H9 (cell line): ENCODE measurements around the gene PCDH17. TPM values are rescaled to one million over a fixed set of nuclear protein-coding genes. Genes with fewer than 3 reads are reported as not detected.

Source experiments
- DNase-seq: peaks from one replicate; pipeline ENCODE4 v3.0.0-alpha.2; 2017
- H2AFZ ChIP-seq: one replicate; pipeline ENCODE4 v1.6.1; 2013; ENCODE audit warnings: mild to moderate bottlenecking, low read length, control low read depth, moderate library complexity
- H2AK5ac ChIP-seq: 2 replicates; pipeline ENCODE4 v1.6.1; 2013; ENCODE audit warnings: low read length, control low read depth, mixed read lengths; ENCODE audit not compliant: insufficient read length
- H2BK120ac ChIP-seq: one replicate; pipeline ENCODE4 v1.6.1; 2013; ENCODE audit warnings: low read depth, mild to moderate bottlenecking, low read length, control low read depth, inconsistent platforms; ENCODE audit not compliant: poor library complexity, severe bottlenecking
- H2BK12ac ChIP-seq: 2 replicates; pipeline ENCODE4 v1.6.1; 2013; ENCODE audit warnings: low read length, control low read depth, mixed read lengths, low read depth; ENCODE audit not compliant: insufficient read length
- H2BK15ac ChIP-seq: 2 replicates; pipeline ENCODE4 v1.6.1; 2013; ENCODE audit warnings: low read depth, low read length, control low read depth
- H2BK20ac ChIP-seq: one replicate; pipeline ENCODE4 v1.6.1; 2013; ENCODE audit warnings: low read depth, mild to moderate bottlenecking, low read length, control low read depth, inconsistent platforms; ENCODE audit not compliant: poor library complexity, severe bottlenecking
- H2BK5ac ChIP-seq: 2 replicates; pipeline ENCODE4 v1.6.1; 2013; ENCODE audit warnings: low read length, control low read depth, mixed read lengths; ENCODE audit not compliant: insufficient read length
- H3K14ac ChIP-seq: 2 replicates; pipeline ENCODE4 v1.6.1; 2013; ENCODE audit warnings: low read length, control low read depth; ENCODE audit not compliant: insufficient read depth
- H3K18ac ChIP-seq: 2 replicates; pipeline ENCODE4 v1.6.1; 2013; ENCODE audit warnings: low read depth, mild to moderate bottlenecking, mixed read lengths, low read length, control low read depth; ENCODE audit not compliant: insufficient read length
- H3K23ac ChIP-seq: 2 replicates; pipeline ENCODE4 v1.6.1; 2013; ENCODE audit warnings: low read length, control low read depth, mixed read lengths, low read depth; ENCODE audit not compliant: insufficient read length
- H3K23me2 ChIP-seq: 2 replicates; pipeline ENCODE4 v1.6.1; 2013; ENCODE audit warnings: low read depth, mild to moderate bottlenecking, mixed read lengths, low read length, control low read depth; ENCODE audit not compliant: insufficient read length, poor library complexity, severe bottlenecking
- H3K27ac ChIP-seq: 2 replicates; pipeline ENCODE4 v1.5.1; 2013; ENCODE audit warnings: low read length, control low read depth, mixed read lengths, low read depth; ENCODE audit not compliant: insufficient read length
- H3K27me3 ChIP-seq: 2 replicates; pipeline ENCODE4 v1.6.1; 2013; ENCODE audit warnings: low read length, control low read depth, inconsistent platforms; ENCODE audit not compliant: insufficient read depth
- H3K4ac ChIP-seq: 2 replicates; pipeline ENCODE4 v1.6.1; 2013; ENCODE audit warnings: low read depth, mild to moderate bottlenecking, control low read depth, inconsistent platforms, low read length, moderate library complexity
- H3K4me1 ChIP-seq: 2 replicates; pipeline ENCODE4 v1.6.1; 2013; ENCODE audit warnings: low read length, control low read depth, inconsistent platforms; ENCODE audit not compliant: insufficient read depth
- H3K4me2 ChIP-seq: 2 replicates; pipeline ENCODE4 v1.6.1; 2013; ENCODE audit warnings: low read length, control low read depth, mixed read lengths; ENCODE audit not compliant: insufficient read length, insufficient read depth
- H3K56ac ChIP-seq: 2 replicates; pipeline ENCODE4 v1.6.1; 2013; ENCODE audit warnings: low read depth, mild to moderate bottlenecking, mixed read lengths, low read length, control low read depth; ENCODE audit not compliant: insufficient read length
- H3K79me1 ChIP-seq: 2 replicates; pipeline ENCODE4 v1.6.1; 2013; ENCODE audit warnings: low read depth, mild to moderate bottlenecking, moderate library complexity, low read length, control low read depth, inconsistent platforms; ENCODE audit not compliant: insufficient read depth, poor library complexity, severe bottlenecking
- H3K79me2 ChIP-seq: 2 replicates; pipeline ENCODE4 v1.6.1; 2013; ENCODE audit warnings: low read length, control low read depth, inconsistent platforms; ENCODE audit not compliant: insufficient read depth
- H3K9ac ChIP-seq: 2 replicates; pipeline ENCODE4 v1.6.1; 2013; ENCODE audit warnings: low read length, control low read depth, mixed read lengths; ENCODE audit not compliant: insufficient read length; ENCODE audit errors: extremely low read depth
- H3K9me3 ChIP-seq: one replicate; pipeline ENCODE4 v1.6.1; 2013; ENCODE audit warnings: low read depth, low read length, inconsistent platforms; ENCODE audit not compliant: control insufficient read depth
- H3T11ph ChIP-seq: one replicate; pipeline ENCODE4 v1.6.1; 2013; ENCODE audit warnings: mild to moderate bottlenecking, low read length, control low read depth, inconsistent platforms
- H4K20me1 ChIP-seq: one replicate; pipeline ENCODE4 v1.6.1; 2013; ENCODE audit not compliant: control insufficient read depth, insufficient read length, insufficient read depth
- H4K5ac ChIP-seq: 2 replicates; pipeline ENCODE4 v1.6.1; 2013; ENCODE audit warnings: low read depth, mild to moderate bottlenecking, mixed read lengths, low read length, control low read depth; ENCODE audit not compliant: insufficient read length
- H4K8ac ChIP-seq: replicated peaks from 2 replicates; pipeline ENCODE4 v1.6.1; 2013; ENCODE audit warnings: low read length, control low read depth, mixed read lengths, low read depth; ENCODE audit not compliant: insufficient read length
- H4K91ac ChIP-seq: 2 replicates; pipeline ENCODE4 v1.6.1; 2013; ENCODE audit warnings: low read depth, mild to moderate bottlenecking, moderate library complexity, mixed read lengths, low read length, control low read depth; ENCODE audit not compliant: insufficient read length
- H3K27ac Mint-ChIP-seq, 3 experiments: 2 replicates in 2 of 3; 3 replicates in 1 of 3; pipeline ENCODE4 v1.8.0; 2020 to 2021; ENCODE audit warnings: mixed read lengths in 3 of 3, mild to moderate bottlenecking in 1 of 3, moderate library complexity in 1 of 3
- H3K27me3 Mint-ChIP-seq: 2 replicates; pipeline ENCODE4 v1.8.0; 2021; ENCODE audit warnings: low read depth, mild to moderate bottlenecking, moderate library complexity, mixed read lengths
- H3K36me3 Mint-ChIP-seq, 3 experiments: 2 replicates in 2 of 3; 3 replicates in 1 of 3; pipeline ENCODE4 v1.8.0; 2020 to 2021; ENCODE audit warnings: low read depth in 3 of 3, mixed read lengths in 3 of 3; ENCODE audit not compliant: insufficient read depth in 1 of 3
- H3K4me1 Mint-ChIP-seq, 2 experiments: 2 replicates each; pipeline ENCODE4 v1.8.0; 2020; ENCODE audit warnings: mixed read lengths in 2 of 2
- H3K4me3 Mint-ChIP-seq, 2 experiments: 2 replicates in 1 of 2; 3 replicates in 1 of 2; pipeline ENCODE4 v1.8.0; 2020 to 2021; ENCODE audit warnings: mild to moderate bottlenecking in 2 of 2, mixed read lengths in 2 of 2, moderate library complexity in 1 of 2
- H3K9me3 Mint-ChIP-seq, 2 experiments: 2 replicates in 1 of 2; 3 replicates in 1 of 2; pipeline ENCODE4 v1.8.0; 2020; ENCODE audit warnings: mild to moderate bottlenecking in 2 of 2, mixed read lengths in 2 of 2, moderate library complexity in 1 of 2
- WGBS: extraction: QIAGEN DNeasy Blood & Tissue Kit; methylation state at CpG from one replicate; pipeline ENCODE4 v1.1.7; 2013; ENCODE audit warnings: missing lambda C conversion rate, low lambda C conversion rate, mixed read lengths; ENCODE audit not compliant: insufficient read length; ENCODE audit errors: extremely low coverage; 5-methylcytosine and 5-hydroxymethylcytosine counted together
- total RNA-seq: library from RNA; stranded (reverse); gene quantifications from 2 replicates; pipeline ENCODE4 v1.2.1, GENCODE V29; 2021
- TF ChIP-seq, protein P1 (sequence below): fragments of 200-600 bp; sonication (generic); conservative IDR thresholded peaks from 3 replicates; pipeline ENCODE4 v1.8.0; 2021; ENCODE audit warnings: antibody characterized with exemption, mild to moderate bottlenecking

Gene PCDH17
- total RNA-seq, 1 experiment from 2014 or later: 0.52 TPM

DNA sequence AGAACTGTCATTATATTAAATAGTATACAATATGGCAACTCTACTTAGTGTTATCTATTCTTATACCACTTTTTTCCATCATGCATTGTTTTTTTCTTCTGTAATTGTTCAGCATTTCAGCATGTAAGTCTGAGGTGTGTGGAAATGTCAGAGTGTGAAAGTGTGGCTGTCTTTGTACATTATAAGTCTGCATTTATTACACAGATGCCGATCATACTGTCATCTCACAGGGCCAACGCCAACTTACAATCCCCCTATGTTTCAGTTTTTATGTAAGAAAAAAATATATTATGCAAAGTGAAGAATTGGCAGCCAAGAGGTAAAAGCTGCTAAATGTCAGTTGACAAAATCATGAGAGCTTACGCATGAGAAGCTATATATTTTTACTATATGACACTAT lies 42.9 kb upstream of the PCDH17 start:
- Histone ChIP-seq H3K4me2 (no peak overlapping the region), H3K4me1 (no peaks in the 10 kb centered on the region), H4K20me1 (no peaks in the 10 kb centered on the region), H2BK5ac (no peak overlapping the region), H2AFZ (no peak overlapping the region), H4K91ac (no peak overlapping the region), H3K56ac (no peak overlapping the region), H3K14ac (no peak overlapping the region), H3K79me2 (no peaks in the 10 kb centered on the region), H2BK15ac (no peak overlapping the region), H2BK20ac (no peak overlapping the region), H3T11ph (no peak overlapping the region), H4K5ac (no peak overlapping the region), H3K9ac (no peak overlapping the region), H3K23me2 (no peaks in the 10 kb centered on the region), H2BK12ac (no peak overlapping the region), H2BK120ac (no peak overlapping the region), H4K8ac (no peak overlapping the region), H2AK5ac (no peak overlapping the region), H3K18ac (no peak overlapping the region), H3K27ac (no peak overlapping the region), H3K9me3 (no peaks in the 10 kb centered on the region), H3K79me1 (no peaks in the 10 kb centered on the region), H3K23ac (no peak overlapping the region), H3K4ac (no peak overlapping the region), H3K27me3 (no peaks in the 10 kb centered on the region)
- H3K9me3 Mint-ChIP-seq: no peaks in the 10 kb centered on the region
- TF ChIP-seq, protein P1, sequence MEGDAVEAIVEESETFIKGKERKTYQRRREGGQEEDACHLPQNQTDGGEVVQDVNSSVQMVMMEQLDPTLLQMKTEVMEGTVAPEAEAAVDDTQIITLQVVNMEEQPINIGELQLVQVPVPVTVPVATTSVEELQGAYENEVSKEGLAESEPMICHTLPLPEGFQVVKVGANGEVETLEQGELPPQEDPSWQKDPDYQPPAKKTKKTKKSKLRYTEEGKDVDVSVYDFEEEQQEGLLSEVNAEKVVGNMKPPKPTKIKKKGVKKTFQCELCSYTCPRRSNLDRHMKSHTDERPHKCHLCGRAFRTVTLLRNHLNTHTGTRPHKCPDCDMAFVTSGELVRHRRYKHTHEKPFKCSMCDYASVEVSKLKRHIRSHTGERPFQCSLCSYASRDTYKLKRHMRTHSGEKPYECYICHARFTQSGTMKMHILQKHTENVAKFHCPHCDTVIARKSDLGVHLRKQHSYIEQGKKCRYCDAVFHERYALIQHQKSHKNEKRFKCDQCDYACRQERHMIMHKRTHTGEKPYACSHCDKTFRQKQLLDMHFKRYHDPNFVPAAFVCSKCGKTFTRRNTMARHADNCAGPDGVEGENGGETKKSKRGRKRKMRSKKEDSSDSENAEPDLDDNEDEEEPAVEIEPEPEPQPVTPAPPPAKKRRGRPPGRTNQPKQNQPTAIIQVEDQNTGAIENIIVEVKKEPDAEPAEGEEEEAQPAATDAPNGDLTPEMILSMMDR: no peak
- no peaks in the 10 kb centered on the region for H3K36me3 Mint-ChIP-seq
- H3K27ac Mint-ChIP-seq: no peak overlapping the region
- H3K4me1 Mint-ChIP-seq: peaks cover 5 to 8% of the 10 kb centered on the region in 2 experiments
- no peak for DNase-seq
- H3K27me3 Mint-ChIP-seq: no peaks in the 10 kb centered on the region
- no peak overlapping the region for H3K4me3 Mint-ChIP-seq
- WGBS: no CpG with 5 or more reads among the region's 3 CpGs
